B cell (primary cell): ENCODE results near the gene SPINK1. TPM values are rescaled to one million over a fixed set of nuclear protein-coding genes. Genes with fewer than 3 reads are reported as not detected.

Experiments
- ATAC-seq: fragments of 200-7000 bp; cut with Tn5 transposase; one replicate; pipeline ENCODE4 v1.10.0; 2021; ENCODE audit warnings: low read depth, mild to moderate bottlenecking, moderate number of reproducible peaks, moderate library complexity
- CTCF ChIA-PET: fragments of 350-600 bp; sonication (Branson Sonifier 250); formaldehyde crosslinking; loops from one replicate; lab custom pipeline; 2021; ENCODE audit warnings: antibody characterized with exemption, inconsistent platforms; lab: Charles Lee
- POLR2A ChIA-PET: fragments of 350-600 bp; sonication (Branson Sonifier 250); formaldehyde crosslinking; loops from one replicate; lab custom pipeline; 2021; ENCODE audit warnings: antibody characterized with exemption; lab: Charles Lee
- DNase-seq: peaks from one replicate; pipeline ENCODE4 v3.0.0; 2013
- H2AFZ ChIP-seq: 2 replicates; pipeline ENCODE4 v1.6.1; 2012; ENCODE audit warnings: mild to moderate bottlenecking, low read depth, low read length; ENCODE audit not compliant: insufficient read depth, poor library complexity, severe bottlenecking
- H3K27ac ChIP-seq, 2 donors: 1 replicate in 1 of 2; 2 replicates in 1 of 2; pipeline ENCODE4 v1.5.1; 2012 to 2013; ENCODE audit warnings: low read length in 2 of 2, mild to moderate bottlenecking in 2 of 2, moderate library complexity in 1 of 2
- H3K27me3 ChIP-seq, 4 experiments: fragments of 200-600 bp in 1 of 4; sonication (generic) in 1 of 4; replicated peaks in 1 of 4; 1 replicate in 2 of 4; 2 replicates in 2 of 4; pipeline versions ENCODE4 v1.6.1 to v1.7.0; 2013 to 2016; ENCODE audit warnings: low read length in 3 of 4, mild to moderate bottlenecking in 2 of 4, mixed read lengths in 1 of 4, moderate library complexity in 1 of 4; ENCODE audit not compliant: insufficient read depth in 4 of 4, control insufficient read depth in 3 of 4; ENCODE audit errors: control extremely low read depth in 1 of 4
- H3K36me3 ChIP-seq, 2 experiments: replicated peaks in 1 of 2; 1 replicate in 1 of 2; 2 replicates in 1 of 2; pipeline versions ENCODE4 v1.6.1 to v1.7.1; 2013; ENCODE audit warnings: low read length in 1 of 2; ENCODE audit not compliant: insufficient read depth in 2 of 2, control insufficient read depth in 1 of 2; ENCODE audit errors: control extremely low read depth in 1 of 2, extremely low read depth in 1 of 2
- H3K4me1 ChIP-seq, 2 donors: fragments of 200-600 bp in 1 of 2; sonication (generic) in 1 of 2; 1 replicate in 1 of 2; 2 replicates in 1 of 2; pipeline versions ENCODE4 v1.5.1 to v1.6.1; 2013 to 2017; ENCODE audit warnings: low read length in 2 of 2; ENCODE audit not compliant: control insufficient read depth in 2 of 2, insufficient read depth in 2 of 2
- H3K4me2 ChIP-seq: replicated peaks from 2 replicates; pipeline ENCODE3; 2012; ENCODE audit warnings: mild to moderate bottlenecking, low read depth, low read length; ENCODE audit not compliant: poor library complexity, severe bottlenecking
- H3K4me3 ChIP-seq, 5 experiments: fragments of 200-600 bp in 1 of 5; sonication (generic) in 1 of 5; 1 replicate in 3 of 5; 2 replicates in 2 of 5; pipeline versions ENCODE4 v1.5.1 to v1.7.0; 2011 to 2016; ENCODE audit warnings: low read length in 4 of 5, mild to moderate bottlenecking in 4 of 5, low read depth in 2 of 5, control low read depth in 1 of 5, moderate library complexity in 1 of 5; ENCODE audit not compliant: insufficient read depth in 1 of 5; ENCODE audit errors: control extremely low read depth in 1 of 5, extremely low read depth in 1 of 5
- H3K79me2 ChIP-seq: fragments of 200-600 bp; sonication (generic); one replicate; pipeline ENCODE4 v1.6.0; 2016; ENCODE audit warnings: low read length; ENCODE audit not compliant: control insufficient read depth, insufficient read depth
- H3K9ac ChIP-seq: fragments of 200-600 bp; sonication (generic); 2 replicates; pipeline ENCODE4 v1.6.1; 2017; ENCODE audit warnings: mild to moderate bottlenecking, low read length, moderate library complexity
- H3K9me3 ChIP-seq, 3 donors: one replicate each; pipeline versions ENCODE4 v1.6.1 to v1.7.1; 2013; ENCODE audit warnings: low read length in 2 of 3; ENCODE audit not compliant: control insufficient read depth in 2 of 3, insufficient read depth in 1 of 3; ENCODE audit errors: control extremely low read depth in 1 of 3
- H4K20me1 ChIP-seq: 2 replicates; pipeline ENCODE4 v1.6.0; 2012; ENCODE audit warnings: mild to moderate bottlenecking, low read length; ENCODE audit not compliant: insufficient read depth, control insufficient read depth, poor library complexity, severe bottlenecking
- H3K27ac Mint-ChIP-seq: one replicate; pipeline ENCODE4 v1.8.0; 2021; ENCODE audit warnings: mixed read lengths
- H3K27me3 Mint-ChIP-seq: one replicate; pipeline ENCODE4 v1.8.0; 2021; ENCODE audit warnings: mixed read lengths
- H3K4me1 Mint-ChIP-seq: one replicate; pipeline ENCODE4 v1.8.0; 2021; ENCODE audit warnings: mixed read lengths
- H3K4me3 Mint-ChIP-seq: one replicate; pipeline ENCODE4 v1.8.0; 2021; ENCODE audit warnings: mixed read lengths
- H3K9me3 Mint-ChIP-seq: one replicate; pipeline ENCODE4 v1.8.0; 2022; ENCODE audit warnings: mixed read lengths; ENCODE audit not compliant: insufficient read depth
- EZH2 ChIP-seq: IDR thresholded peaks from 2 replicates; pipeline ENCODE4 v1.6.1; 2012; ENCODE audit warnings: borderline replicate concordance, low read depth, mild to moderate bottlenecking, moderate library complexity, low read length; ENCODE audit not compliant: insufficient read depth, poor library complexity, severe bottlenecking
- WGBS: methylation state at CpG from one replicate; pipeline ENCODE4 v1.1.5; 2013; ENCODE audit warnings: missing lambda C conversion rate; ENCODE audit not compliant: insufficient coverage; 5-methylcytosine and 5-hydroxymethylcytosine counted together
- intact Hi-C: fragments of 100-400 bp; cut with micrococcal nuclease; formaldehyde crosslinking; loops from one replicate; pipeline ENCODE4 v1.10.0; 2022
- polyA plus RNA-seq: library from polyadenylated mRNA; depleted of rRNA; stranded (reverse); fragments of >200 nt; gene quantifications from 2 replicates; pipeline ENCODE4 v1.2.3, GENCODE V29; 2012
- total RNA-seq, 2 donors: library from RNA; stranded (reverse); fragments of 120-200 nt in 1 of 2; gene quantifications; 1 replicate in 1 of 2; 2 replicates in 1 of 2; pipeline versions ENCODE4 v1.2.3 to v1.2.4, GENCODE V29; 2013 to 2022
- TF ChIP-seq, protein P1 (sequence below): fragments of 200-600 bp; IDR thresholded peaks from one replicate; pipeline ENCODE4 v1.8.0; 2022; ENCODE audit warnings: antibody characterized with exemption, mild to moderate bottlenecking

Gene SPINK1
- total and polyA plus RNA-seq, 2 donors (not counting 1 experiment from before 2014, with no cell fraction given): not detected

- no peaks in the 10 kb centered on the region for H3K79me2 ChIP-seq
- H3K4me2 ChIP-seq: no peak overlapping the region
- no peak overlapping the region for H3K4me3 ChIP-seq
- CTCF ChIA-PET: interaction anchor here (0.6 kb wide), 1 partner anchor 15 kb away, joined by 3 read pairs; no protein-coding TSS in a partner anchor
- H3K27me3 ChIP-seq: no peaks in the 10 kb centered on the region
- Mint-ChIP-seq H3K4me1 (no peaks in the 10 kb centered on the region), H3K27ac (no peak overlapping the region), H3K4me3 (no peak overlapping the region), H3K9me3 (no peaks in the 10 kb centered on the region), H3K27me3 (peaks cover 3% of the 10 kb centered on the region)
- no peaks in the 10 kb centered on the region for H3K4me1 ChIP-seq
- H3K36me3 ChIP-seq: no peaks in the 10 kb centered on the region
- no peak overlapping the region for H3K9ac ChIP-seq
- no peak overlapping the region for H3K27ac ChIP-seq
- no peaks in the 10 kb centered on the region for H3K9me3 ChIP-seq
- WGBS: 83% methylated on average over 3 of the region's 4 CpGs
- DNase-seq: no peak
- POLR2A ChIA-PET: no interaction called here
- TF ChIP-seq, protein P1, sequence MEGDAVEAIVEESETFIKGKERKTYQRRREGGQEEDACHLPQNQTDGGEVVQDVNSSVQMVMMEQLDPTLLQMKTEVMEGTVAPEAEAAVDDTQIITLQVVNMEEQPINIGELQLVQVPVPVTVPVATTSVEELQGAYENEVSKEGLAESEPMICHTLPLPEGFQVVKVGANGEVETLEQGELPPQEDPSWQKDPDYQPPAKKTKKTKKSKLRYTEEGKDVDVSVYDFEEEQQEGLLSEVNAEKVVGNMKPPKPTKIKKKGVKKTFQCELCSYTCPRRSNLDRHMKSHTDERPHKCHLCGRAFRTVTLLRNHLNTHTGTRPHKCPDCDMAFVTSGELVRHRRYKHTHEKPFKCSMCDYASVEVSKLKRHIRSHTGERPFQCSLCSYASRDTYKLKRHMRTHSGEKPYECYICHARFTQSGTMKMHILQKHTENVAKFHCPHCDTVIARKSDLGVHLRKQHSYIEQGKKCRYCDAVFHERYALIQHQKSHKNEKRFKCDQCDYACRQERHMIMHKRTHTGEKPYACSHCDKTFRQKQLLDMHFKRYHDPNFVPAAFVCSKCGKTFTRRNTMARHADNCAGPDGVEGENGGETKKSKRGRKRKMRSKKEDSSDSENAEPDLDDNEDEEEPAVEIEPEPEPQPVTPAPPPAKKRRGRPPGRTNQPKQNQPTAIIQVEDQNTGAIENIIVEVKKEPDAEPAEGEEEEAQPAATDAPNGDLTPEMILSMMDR: no peak
- no peak for TF ChIP-seq EZH2
- no peak for ATAC-seq
- no peaks in the 10 kb centered on the region for H4K20me1 ChIP-seq
- H2AFZ ChIP-seq: no peak overlapping the region
- intact Hi-C loops: no loop called here
Observed at GRCh38 chr5:147869112-147869511, 37.6 kb upstream of the SPINK1 start.

- TF ChIP-seq, protein P1: no peak
- TF ChIP-seq EZH2: no peak
- intact Hi-C loops: no loop called here
- 44% methylated on average over 2 of the region's 3 CpGs for WGBS
- H3K27ac ChIP-seq: no peak overlapping the region
- no peak overlapping the region for H2AFZ ChIP-seq
- no peaks in the 10 kb centered on the region for H3K9me3 ChIP-seq
- ChIA-PET POLR2A (no interaction called here), CTCF (no interaction called here)
- H4K20me1 ChIP-seq: no peaks in the 10 kb centered on the region
- H3K27me3 Mint-ChIP-seq: peaks cover 5% of the 10 kb centered on the region
- ATAC-seq (no peak), DNase-seq (no peak)
- no peak overlapping the region for H3K4me3 Mint-ChIP-seq
- H3K4me1 Mint-ChIP-seq: no peaks in the 10 kb centered on the region
- no peak overlapping the region for H3K4me3 ChIP-seq
- H3K79me2 ChIP-seq: no peaks in the 10 kb centered on the region
- H3K4me2 ChIP-seq: no peak overlapping the region
- no peaks in the 10 kb centered on the region for H3K27me3 ChIP-seq
- H3K9ac ChIP-seq: no peak overlapping the region
- H3K36me3 ChIP-seq: no peaks in the 10 kb centered on the region
- no peaks in the 10 kb centered on the region for H3K9me3 Mint-ChIP-seq
- H3K4me1 ChIP-seq: no peaks in the 10 kb centered on the region
- no peak overlapping the region for H3K27ac Mint-ChIP-seq
Observed at GRCh38 chr5:147863454-147864158, 32.1 kb upstream of the SPINK1 start.
